Activated CD4-positive, alpha-beta T cell treated with anti-CD3 and anti-CD28 coated beads for 48 hours (primary cell): Measurements from ENCODE around the gene MAST4.
A peak's percentile ranks its signal among the peaks of the same experiment; 100 is the strongest.

Experiments
- DNase-seq: peaks from one replicate; pipeline ENCODE4 v3.0.0-alpha.2; 2020

Gene MAST4

GRCh38 chr5:66595756-66596635, at the start of gene MAST4:
MAST4 (plus strand) TSS chr5:66596393; CDS start chr5:66596656, 263 bp downstream.
- peak; percentile 82 for DNase-seq

DNA sequence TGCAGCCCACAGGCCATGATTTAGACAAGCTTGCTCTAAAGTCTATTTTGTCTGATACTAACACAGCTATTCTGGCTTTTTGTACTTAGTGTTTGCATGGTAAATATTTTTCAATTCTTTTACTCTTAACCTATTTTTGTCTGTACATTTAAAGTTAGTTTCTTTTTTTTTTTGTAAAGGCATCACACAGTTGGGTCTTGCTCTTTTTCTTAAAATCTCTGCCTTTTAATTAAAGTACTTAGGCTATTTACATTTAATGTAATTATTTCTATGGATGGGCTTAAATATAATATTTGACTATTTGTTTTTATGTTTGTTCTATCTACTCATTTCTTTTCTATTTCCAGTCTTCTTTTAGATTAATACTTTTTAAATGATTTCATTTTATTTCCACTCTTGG, 49.7 kb upstream of the MAST4 start:
- no peak for DNase-seq

DNA sequence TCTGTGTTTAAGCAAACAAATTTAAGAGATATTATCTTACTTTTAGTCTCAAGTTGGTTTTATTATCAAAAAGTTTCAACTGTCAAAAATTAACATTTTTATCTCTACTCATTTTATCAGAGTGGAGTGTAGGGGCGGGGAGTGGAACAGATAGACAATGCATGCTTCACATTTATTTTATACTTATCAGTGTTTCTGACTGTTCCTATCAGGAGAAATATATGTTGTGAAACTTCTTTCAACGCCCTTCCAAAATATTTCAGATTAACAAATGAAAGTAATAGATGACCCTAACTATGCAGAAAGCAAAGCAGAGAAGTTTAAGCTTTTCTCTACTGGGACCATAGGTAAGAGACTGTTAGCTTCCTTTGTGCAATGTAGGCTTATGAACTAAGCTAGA, 44.9 kb upstream of the MAST4 start:
- DNase-seq, result no peak

- DNase-seq, result no peak
Observed at GRCh38 chr5:66551945-66552344, 44.2 kb upstream of the MAST4 start.

GRCh38 chr5:66553368-66553912, 42.8 kb upstream of the MAST4 start:
- no peak for DNase-seq

DNA sequence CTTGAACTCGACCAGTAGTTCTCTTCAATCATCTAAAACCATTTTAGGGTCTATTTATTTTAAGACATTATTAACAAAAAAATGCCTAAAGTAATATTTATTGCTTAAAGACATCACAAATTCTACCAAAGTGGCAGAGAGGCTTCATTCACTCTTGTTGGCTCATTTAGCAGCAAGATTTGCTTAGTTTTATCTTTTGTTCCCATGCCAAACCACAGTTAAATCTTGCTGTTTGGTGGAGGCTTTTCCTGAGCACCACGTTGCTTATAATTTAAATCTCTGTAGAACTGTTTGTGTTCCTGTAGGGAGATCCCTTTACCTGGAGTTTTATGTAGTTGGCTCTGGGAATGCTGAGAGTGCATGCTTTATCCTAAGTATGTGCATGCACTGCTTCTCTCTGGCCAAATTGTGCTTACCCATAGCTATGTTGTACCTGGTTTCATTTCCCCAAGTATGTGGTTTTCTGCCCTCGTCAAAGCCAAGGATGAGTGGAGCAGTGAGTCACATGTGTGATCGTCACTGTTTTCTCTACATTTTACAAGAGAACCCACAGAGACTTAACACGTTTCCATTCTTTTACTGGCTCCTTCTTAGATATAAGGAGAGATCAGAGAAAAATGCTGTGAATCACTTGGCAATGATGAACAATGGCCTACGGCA, 42.1 kb upstream of the MAST4 start:
- DNase-seq, result peak; percentile 60

GRCh38 chr5:66554884-66555283, 41.3 kb upstream of the MAST4 start:
- DNase-seq, result no peak

DNA sequence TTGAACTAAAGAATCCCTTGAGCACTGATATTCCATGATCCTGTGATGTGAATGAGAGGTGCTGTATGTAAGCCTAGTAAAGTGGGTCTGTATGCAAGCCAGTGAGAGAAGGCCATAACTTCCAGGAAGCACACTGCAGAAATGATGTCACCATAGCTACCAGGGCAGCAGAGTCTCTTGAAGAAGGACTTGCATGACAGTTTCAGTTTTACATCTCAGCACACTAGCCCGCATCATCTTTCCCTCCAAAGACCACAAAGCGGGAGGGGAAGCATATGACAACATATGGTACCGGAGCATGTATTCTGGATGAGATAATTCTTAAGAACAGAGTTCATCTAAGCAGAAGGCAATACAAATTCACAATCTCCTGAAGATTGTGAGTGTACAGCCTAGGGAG, 37.6 kb upstream of the MAST4 start:
- peak; percentile 39 for DNase-seq

GRCh38 chr5:66560371-66560770, 35.8 kb upstream of the MAST4 start:
- no peak for DNase-seq

DNA sequence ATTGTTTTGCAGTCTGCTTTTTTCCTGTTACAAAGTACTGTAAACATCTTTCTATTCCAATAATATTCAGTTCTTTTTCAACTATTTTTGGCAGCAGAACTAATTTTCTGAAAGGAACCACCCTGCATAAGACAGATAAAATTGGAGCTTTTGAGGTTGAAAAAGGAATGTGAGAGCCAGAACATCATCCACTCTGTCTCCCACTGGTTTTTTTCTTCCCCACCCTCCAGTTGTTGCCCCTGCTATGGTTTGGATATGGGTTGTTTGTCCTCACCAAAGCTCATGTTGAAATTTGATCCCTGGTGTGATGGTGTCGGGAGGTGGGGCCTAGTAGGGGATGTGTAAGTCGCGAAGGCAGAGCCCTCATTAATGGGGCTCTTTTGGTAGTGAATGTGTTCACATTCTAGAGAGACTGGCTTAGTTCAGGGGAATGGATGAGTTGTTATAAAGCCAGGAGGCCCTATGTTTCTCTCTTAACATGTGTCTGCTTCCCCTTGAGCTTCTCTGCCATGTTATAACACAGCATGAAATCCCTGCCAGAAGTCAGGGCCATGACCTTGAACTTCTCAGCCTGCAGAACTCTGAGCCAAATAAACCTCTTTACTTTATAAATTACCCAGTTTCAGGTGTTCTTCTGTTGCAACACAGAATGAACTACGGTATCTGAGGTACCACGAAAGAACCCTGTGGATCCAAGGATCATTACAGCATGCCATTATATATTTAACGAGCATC, 34.8 kb upstream of the MAST4 start:
- no peak for DNase-seq

- no peak for DNase-seq
Observed at GRCh38 chr5:66565878-66566277, 30.3 kb upstream of the MAST4 start.

DNA sequence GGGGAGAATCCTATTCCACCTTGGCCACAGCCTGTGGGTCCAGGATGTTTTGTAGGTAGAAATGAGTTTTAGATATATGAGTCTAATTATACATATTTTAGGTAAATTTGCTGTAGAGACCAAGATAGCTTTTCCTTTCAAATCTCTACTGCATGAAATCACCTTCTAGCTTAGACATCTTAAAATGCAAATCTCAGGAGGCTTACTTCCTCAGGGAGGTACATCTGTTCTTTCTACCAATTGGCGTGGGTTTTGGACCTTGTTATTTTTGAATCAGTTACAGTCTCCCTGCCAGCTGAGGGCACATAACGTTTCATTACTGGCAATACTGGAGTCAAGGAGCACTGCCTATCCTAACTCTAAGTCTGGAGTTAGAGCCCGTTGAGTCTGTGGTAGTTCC, 28.7 kb upstream of the MAST4 start:
- DNase-seq, result no peak

GRCh38 chr5:66570201-66570600, 26.0 kb upstream of the MAST4 start:
- DNase-seq, result no peak

DNA sequence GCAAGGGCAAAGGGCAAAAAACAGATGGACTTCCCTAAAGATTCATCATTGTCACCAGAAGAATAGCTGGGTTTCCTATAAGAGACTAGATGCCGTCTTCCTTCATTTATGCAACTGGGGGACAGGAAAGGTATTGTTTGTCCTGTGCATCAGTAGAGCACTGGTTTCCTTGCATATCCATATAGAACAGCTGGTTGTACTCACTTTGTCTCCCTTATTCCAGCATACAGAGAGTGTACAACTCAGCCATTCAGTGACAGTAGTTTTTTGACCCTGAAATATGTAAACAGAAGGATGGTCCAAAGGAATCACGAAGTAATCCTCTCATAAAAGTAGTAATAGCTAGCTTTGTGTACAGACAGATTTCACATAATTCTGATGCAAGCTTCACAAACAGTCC, 22.5 kb upstream of the MAST4 start:
- no peak for DNase-seq

DNA sequence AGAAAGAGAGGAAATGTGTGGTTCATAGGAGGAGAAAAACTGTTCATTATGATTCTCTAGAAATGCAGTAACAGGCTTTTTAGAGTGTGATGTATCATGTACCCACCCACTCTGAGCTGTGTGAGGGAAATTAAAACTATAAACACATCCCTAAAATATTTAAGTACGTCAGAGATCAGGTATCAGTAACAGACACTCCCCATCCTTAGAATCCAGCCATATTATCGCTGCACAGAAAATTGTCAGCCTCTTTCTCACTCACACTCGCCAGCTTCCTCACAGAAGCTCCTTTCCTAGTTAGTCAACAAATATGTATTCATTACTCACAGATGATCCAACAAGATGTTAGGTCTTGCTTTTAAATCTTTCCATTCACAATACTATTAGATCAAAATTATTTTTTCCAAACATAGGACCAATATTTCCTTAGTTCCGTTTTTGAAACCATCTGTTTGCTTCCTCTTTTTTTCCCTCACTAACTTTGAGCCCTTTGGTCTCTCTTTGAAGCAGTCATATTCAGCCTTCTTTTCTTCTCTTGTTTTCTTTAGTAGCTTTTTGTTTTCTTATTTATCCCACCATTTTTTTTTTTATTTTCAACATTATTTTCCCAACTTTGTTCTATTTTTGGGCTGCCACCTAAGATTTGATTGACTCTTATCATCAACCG, 13.6 kb upstream of the MAST4 start:
- DNase-seq, result no peak

DNA sequence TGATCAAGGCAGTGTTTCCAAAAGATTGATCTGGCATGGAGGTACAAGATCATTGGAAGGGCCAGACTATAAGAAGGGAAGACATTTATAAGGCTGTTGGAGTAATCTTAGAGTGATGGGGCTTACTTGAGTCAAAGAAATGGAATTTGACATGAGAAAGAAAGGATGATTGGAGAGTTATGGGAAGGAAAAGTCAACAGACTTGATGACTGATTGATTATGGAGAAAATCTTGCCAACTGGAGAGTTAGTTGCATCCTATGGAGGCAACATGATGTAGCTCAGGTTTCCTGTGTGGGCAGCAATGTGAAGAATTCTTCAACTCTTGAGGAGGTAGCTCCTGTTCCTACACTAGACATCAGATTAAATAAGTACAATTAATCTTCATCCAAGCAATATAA, 10.9 kb upstream of the MAST4 start:
- no peak for DNase-seq

GRCh38 chr5:66587771-66588170, 8.4 kb upstream of the MAST4 start:
- no peak for DNase-seq

GRCh38 chr5:66596636-66597182, 516 bp downstream of the MAST4 start:
- peak; percentile 29 for DNase-seq

- DNase-seq, result peak; percentile 17
Observed at GRCh38 chr5:66597183-66597757, 1.1 kb downstream of the MAST4 start.

GRCh38 chr5:66602621-66603020, 6.4 kb downstream of the MAST4 start:
- no peak for DNase-seq

GRCh38 chr5:66603164-66603563, 7.0 kb downstream of the MAST4 start:
- no peak for DNase-seq

- DNase-seq, result no peak
Observed at GRCh38 chr5:66603881-66604280, 7.7 kb downstream of the MAST4 start.
